ENCODE results near the gene USP34. TPM values are rescaled to one million over a fixed set of nuclear protein-coding genes. Genes with fewer than 3 reads are reported as not detected.

USP34 gene
- total and polyA plus RNA-seq, 2 of the 8 experiments (the other 6 are each of a cell fraction or from before 2014, with no cell fraction given) = 56.7 to 91.7 TPM

DNA sequence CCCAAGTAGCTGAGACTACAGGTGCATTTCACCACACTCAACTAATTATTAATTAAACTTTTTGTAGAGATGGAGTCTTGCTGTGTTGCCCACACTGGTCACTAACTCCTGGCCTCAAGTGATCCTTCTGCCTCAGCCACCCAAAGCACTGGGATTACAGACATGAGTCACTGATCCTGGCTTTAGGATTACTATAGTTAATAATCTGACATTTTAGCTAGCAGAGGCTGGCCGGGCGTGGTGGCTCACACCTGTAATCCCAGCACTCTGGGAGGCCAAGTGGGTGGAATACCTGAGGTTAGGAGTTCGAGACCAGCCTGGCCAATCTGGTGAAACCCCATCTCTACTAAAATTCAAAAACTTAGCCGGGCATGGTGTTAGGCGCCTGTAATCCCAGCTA lies 39.5 kb downstream of the USP34 start:
- Histone ChIP-seq H3K79me2 (ENCODE audit: control insufficient read depth in 1 of 2, insufficient read depth in 2 of 2, low read length in 2 of 2) (peaks cover 16 to 96% of the 10 kb centered on the region in 2 experiments), H3K23ac (ENCODE audit: insufficient read length) (no peak overlapping the region), H3K79me1 (ENCODE audit: low read depth, low read length) (peaks cover 19% of the 10 kb centered on the region), H2AFZ (ENCODE audit: low read length) (no peak overlapping the region), H3K4me2 (ENCODE audit: insufficient read depth in 1 of 2, low read depth in 2 of 2, low read length in 2 of 2) (no peak overlapping the region), H3K18ac (ENCODE audit: extremely low read depth, low read length) (no peak overlapping the region), H2BK20ac (ENCODE audit: low read length) (no peak overlapping the region), H3K4ac (replicated peaks; ENCODE audit: insufficient read length, low read depth, low read length) (no peak overlapping the region), H4K8ac (ENCODE audit: extremely low read depth, insufficient read depth, low read length) (no peak overlapping the region), H3K9me3 (ENCODE audit: insufficient read depth in 2 of 2, low read depth in 1 of 2, low read length in 1 of 2) (no peaks in the 10 kb centered on the region), H3K23me2 (ENCODE audit: low read depth, low read length) (no peaks in the 10 kb centered on the region), H3K36me3 (ENCODE audit: control insufficient read depth in 2 of 4, insufficient read depth in 4 of 4, low read length in 3 of 4) (no peaks in the 10 kb centered on the region), H4K5ac (ENCODE audit: insufficient read length, low read depth, low read length) (no peak overlapping the region), H3K56ac (replicated peaks; ENCODE audit: insufficient read length, low read depth, low read length) (no peak overlapping the region), H3K27ac (ENCODE audit: low read depth, low read length) (no peak overlapping the region), H2AK5ac (ENCODE audit: low read depth, low read length) (no peak overlapping the region), H2BK12ac (ENCODE audit: low read depth, low read length) (no peak overlapping the region), H3K4me3 (ENCODE audit: extremely low read depth in 1 of 4, insufficient read depth in 2 of 4, low read depth in 3 of 4, low read length in 4 of 4) (no peak overlapping the region), H3K9ac (replicated peaks in 1 of 4; ENCODE audit: extremely low read depth in 1 of 4, low read depth in 3 of 4, low read length in 3 of 4) (no peak overlapping the region), H2BK120ac (replicated peaks; ENCODE audit: low read depth, low read length) (no peak overlapping the region), H2BK5ac (ENCODE audit: low read depth, low read length) (no peak overlapping the region), H2BK15ac (ENCODE audit: low read length) (no peak overlapping the region), H3K27me3 (replicated peaks in 1 of 4; ENCODE audit: control insufficient read depth in 3 of 4, extremely low read depth in 1 of 4, insufficient read depth in 3 of 4, low read length in 3 of 4) (no peaks in the 10 kb centered on the region), H3K14ac (ENCODE audit: insufficient read length) (no peak overlapping the region), H3K4me1 (replicated peaks in 1 of 4; ENCODE audit: control insufficient read depth in 3 of 4, insufficient read depth in 4 of 4, low read length in 3 of 4) (peaks cover 0 to 9% (median 1%) of the 10 kb centered on the region in 4 experiments; a peak in 3 of 7 replicates), H4K91ac (replicated peaks; ENCODE audit: insufficient read length, low read length) (no peak overlapping the region), H4K20me1 (replicated peaks in 1 of 2; ENCODE audit: control insufficient read depth in 1 of 2, insufficient read depth in 2 of 2, low read length in 2 of 2) (peaks cover 12 to 19% of the 10 kb centered on the region in 2 experiments)
- ChIA-PET CTCF (ENCODE audit: partially characterized antibody) (interaction anchor here (0.7 to 2.3 kb wide), 4 partner anchors 7 to 127 kb away, joined by 3 to 8 read pairs (median 4); no protein-coding TSS in a partner anchor), POLR2A (ENCODE audit: partially characterized antibody) (interaction anchor here (1.1 to 1.5 kb wide), 2 partner anchors 46 to 79 kb away, joined by 4 to 5 read pairs; no protein-coding TSS in a partner anchor)
- 93% methylated on average over 5 of the region's 5 CpGs; no CpG with 5 or more reads in 1 of the 2 experiments for WGBS, 2 experiments (ENCODE audit: extremely low coverage in 1 of 2, insufficient coverage in 1 of 2, insufficient read length in 1 of 2, insufficient replicate concordance in 2 of 2, low coverage in 1 of 2, low lambda C conversion rate in 2 of 2, missing lambda C conversion rate in 1 of 2)
- DNase-seq (ENCODE audit: low read depth in 1 of 2, low spot score in 2 of 2) (no peak), FAIRE-seq (no peak)
- TF ChIP-seq KDM1A (IDR thresholded peaks at IDR 0.05; ENCODE audit: borderline replicate concordance, low read length) = no peak
- no peak for TF ChIP-seq RFX5 (IDR thresholded peaks at IDR 0.05; ENCODE audit: borderline replicate concordance, low read depth, low read length)
- no peak for TF ChIP-seq SIN3A (conservative IDR thresholded peaks at IDR 0.05 in 1 of 2, IDR thresholded peaks at IDR 0.05 in 1 of 2; ENCODE audit: low read depth in 1 of 2, low read length in 2 of 2)
- TF ChIP-seq ASH2L (IDR thresholded peaks at IDR 0.05; ENCODE audit: low read length) = no peak
- no peak for TF ChIP-seq BCL11A (IDR thresholded peaks at IDR 0.05; ENCODE audit: low read depth in 2 of 2, low read length in 2 of 2)
- TF ChIP-seq CBX8 (IDR thresholded peaks at IDR 0.05; ENCODE audit: borderline replicate concordance, low read depth, low read length) = no peak
- TF ChIP-seq SP1 (IDR thresholded peaks at IDR 0.05; ENCODE audit: low read depth, low read length) = no peak
- TF ChIP-seq HDAC2 (IDR thresholded peaks at IDR 0.05; ENCODE audit: borderline replicate concordance in 1 of 2, low read depth in 2 of 2, low read length in 2 of 2) = no peak
- TF ChIP-seq EGR1 (IDR thresholded peaks at IDR 0.05; ENCODE audit: borderline replicate concordance, low read depth, low read length) = no peak
- TF ChIP-seq NANOG (IDR thresholded peaks at IDR 0.05; ENCODE audit: insufficient read depth, low read depth, low read length, poor library complexity, severe bottlenecking) = no peak
- TF ChIP-seq, protein P1, sequence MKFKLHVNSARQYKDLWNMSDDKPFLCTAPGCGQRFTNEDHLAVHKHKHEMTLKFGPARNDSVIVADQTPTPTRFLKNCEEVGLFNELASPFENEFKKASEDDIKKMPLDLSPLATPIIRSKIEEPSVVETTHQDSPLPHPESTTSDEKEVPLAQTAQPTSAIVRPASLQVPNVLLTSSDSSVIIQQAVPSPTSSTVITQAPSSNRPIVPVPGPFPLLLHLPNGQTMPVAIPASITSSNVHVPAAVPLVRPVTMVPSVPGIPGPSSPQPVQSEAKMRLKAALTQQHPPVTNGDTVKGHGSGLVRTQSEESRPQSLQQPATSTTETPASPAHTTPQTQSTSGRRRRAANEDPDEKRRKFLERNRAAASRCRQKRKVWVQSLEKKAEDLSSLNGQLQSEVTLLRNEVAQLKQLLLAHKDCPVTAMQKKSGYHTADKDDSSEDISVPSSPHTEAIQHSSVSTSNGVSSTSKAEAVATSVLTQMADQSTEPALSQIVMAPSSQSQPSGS (IDR thresholded peaks at IDR 0.05; ENCODE audit: low read length) = no peak
- TF ChIP-seq POLR2AphosphoS5 (IDR thresholded peaks at IDR 0.05; ENCODE audit: low read depth, low read length) = no peak

All from H1 (cell line).